Measurements from ENCODE around the gene SRSF10. TPM values are rescaled to one million over a fixed set of nuclear protein-coding genes. Genes with fewer than 3 reads are reported as not detected.
A peak's percentile ranks its signal among the peaks of the same experiment; 100 is the strongest.
"Not testable (repeated sequence)": the region's sequence is repeated elsewhere in the genome, so short reads cannot be mapped to it uniquely, and the experiment has no call there.

Gene SRSF10
- polyA plus RNA-seq, 4 donors: 190 to 234 (median 213) TPM

DNA sequence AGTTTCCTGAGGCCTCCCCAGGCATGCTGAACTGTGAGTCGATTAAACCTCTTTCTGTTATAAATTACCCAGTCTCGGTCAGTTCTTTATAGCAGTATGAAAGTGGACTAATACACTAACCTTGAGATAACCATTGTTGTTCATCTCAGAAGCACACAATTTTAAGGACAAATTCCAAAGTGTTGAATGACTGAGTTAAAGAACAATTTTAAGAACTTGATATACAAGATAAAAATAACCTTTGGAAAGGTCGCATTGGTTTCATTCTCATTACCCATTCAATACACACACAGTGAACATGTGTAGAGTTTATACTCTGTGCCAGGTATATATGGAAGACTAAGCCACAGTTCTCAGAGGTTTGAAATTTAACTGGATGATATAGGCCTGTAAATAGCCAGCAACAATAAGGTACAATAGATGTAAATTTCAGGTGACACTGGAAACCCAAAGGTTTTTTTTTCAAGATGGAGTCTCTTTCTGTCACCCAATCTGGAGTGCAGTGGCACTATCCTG, 19.1 kb upstream of the SRSF10 start:
- DNase-seq (ENCODE audit: low read depth in 4 of 4, low spot score in 3 of 4): no peak

GRCh38 chr1:23997812-23998211, 17.7 kb upstream of the SRSF10 start:
- no peak for DNase-seq (ENCODE audit: low read depth in 4 of 4, low spot score in 3 of 4)

- DNase-seq (ENCODE audit: low read depth in 4 of 4, low spot score in 3 of 4): no peak
These were observed 16.6 kb upstream of the SRSF10 start for GRCh38 chr1:23996700-23997229.

DNA sequence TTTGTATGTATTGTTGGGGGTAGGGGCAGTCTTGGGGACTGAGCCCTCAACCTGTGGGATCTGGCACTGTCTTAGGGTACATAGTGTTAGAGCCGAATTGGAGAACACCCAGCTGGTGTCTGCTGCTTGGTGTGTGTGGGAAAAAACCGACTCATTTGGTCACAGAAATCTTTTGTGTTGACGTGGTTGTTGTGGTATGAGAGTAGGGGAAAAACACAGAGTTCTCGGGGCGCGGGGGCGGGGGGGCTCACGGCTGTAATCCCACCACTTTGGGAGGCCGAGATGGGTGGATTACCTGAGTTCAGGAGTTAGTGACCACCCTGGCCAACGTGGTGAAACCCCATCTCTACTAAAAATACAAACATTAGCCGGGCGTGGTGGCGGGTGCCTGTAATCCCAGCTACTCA, 15.3 kb upstream of the SRSF10 start:
- no peak for DNase-seq (ENCODE audit: low read depth in 4 of 4, low spot score in 3 of 4)

- DNase-seq (ENCODE audit: low read depth in 4 of 4, low spot score in 3 of 4): not testable (repeated sequence)
These were observed 11.9 kb upstream of the SRSF10 start for GRCh38 chr1:23992011-23992410.

DNA sequence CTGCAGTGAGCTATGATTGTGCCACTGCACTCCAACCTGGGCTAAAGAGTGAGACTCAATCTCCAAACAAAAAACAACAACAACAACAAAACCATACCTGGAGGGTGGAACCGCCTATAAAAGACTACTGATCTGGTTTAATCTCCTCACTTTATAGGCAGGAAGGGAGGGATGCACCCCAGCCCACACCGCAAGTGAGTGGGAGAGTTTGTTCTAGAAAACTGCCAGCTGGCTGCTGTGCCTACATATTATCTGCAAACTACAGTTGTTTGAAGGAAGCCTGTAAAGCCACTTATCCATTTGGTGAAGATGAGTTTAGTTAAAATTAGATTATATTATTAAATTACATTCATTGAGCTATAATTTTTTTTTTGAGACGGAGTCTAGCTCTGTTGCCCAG, 9.1 kb upstream of the SRSF10 start:
- no peak for DNase-seq (ENCODE audit: low read depth in 4 of 4, low spot score in 3 of 4)

DNA sequence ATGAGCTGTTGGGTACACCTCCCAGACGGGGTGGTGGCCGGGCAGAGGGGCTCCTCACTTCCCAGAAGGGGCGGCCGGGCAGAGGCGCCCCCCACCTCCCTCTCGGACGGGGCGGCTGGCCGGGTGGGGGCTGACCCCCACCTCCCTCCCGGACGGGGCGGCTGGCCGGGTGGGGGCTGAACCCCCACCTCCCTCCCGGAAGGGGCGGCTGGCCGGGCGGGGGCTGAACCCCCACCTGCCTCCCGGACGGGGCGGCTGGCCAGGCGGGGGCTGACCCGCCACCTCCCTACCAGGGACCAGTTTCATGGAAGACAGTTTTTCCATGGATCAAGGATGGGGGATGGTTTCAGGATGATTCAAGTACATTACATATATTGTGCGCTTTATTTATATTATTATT, 6.9 kb upstream of the SRSF10 start:
- not testable (repeated sequence) for DNase-seq (ENCODE audit: low read depth in 4 of 4, low spot score in 3 of 4)

- peak in 1 of 4 donors; percentile 63 for DNase-seq (ENCODE audit: low read depth in 4 of 4, low spot score in 3 of 4)
These were observed 4.5 kb upstream of the SRSF10 start for GRCh38 chr1:23984417-23985186.

DNA sequence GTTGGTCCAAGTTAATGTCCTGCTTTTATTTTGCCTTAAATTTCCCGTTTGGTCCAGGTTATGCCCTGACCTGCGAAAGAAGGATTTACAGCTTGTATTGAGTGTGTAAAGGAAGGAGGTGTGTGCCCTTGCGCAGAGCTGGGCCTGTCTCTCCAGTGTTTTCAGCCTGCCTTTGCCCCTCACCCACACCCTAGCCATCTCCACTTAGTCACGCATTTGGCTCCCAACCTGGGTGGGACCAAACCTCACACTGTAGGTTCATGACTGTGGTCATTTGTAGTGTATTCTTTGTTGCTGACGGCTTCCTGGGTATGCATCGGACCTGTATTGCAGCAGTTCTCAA, 572 bp upstream of the SRSF10 start:
- no peak for DNase-seq (ENCODE audit: low read depth in 4 of 4, low spot score in 3 of 4)

GRCh38 chr1:23979387-23979880, 693 bp downstream of the SRSF10 start:
- DNase-seq (ENCODE audit: low read depth in 4 of 4, low spot score in 3 of 4): no peak

DNA sequence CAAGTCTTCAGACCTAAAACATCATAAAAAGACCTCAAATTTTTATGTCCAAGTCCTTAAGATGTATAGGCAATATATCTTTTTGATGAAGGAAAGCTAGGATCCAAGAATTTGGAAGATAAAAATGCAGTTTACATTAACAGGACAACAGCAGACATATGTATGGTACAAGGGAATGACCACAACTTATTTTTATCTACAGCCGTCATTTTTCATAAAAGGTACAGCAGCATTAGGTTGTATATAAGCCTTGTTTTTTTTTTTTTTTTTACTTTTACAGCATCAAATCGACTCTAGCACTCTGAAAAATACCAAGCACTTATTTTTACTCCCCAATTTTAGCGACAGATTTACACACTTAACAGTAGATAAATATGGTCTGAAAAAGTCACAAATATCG, 1.3 kb downstream of the SRSF10 start:
- no peak for DNase-seq (ENCODE audit: low read depth in 4 of 4, low spot score in 3 of 4)

GRCh38 chr1:23977854-23978191, 2.3 kb downstream of the SRSF10 start:
- DNase-seq (ENCODE audit: low read depth in 4 of 4, low spot score in 3 of 4): no peak

DNA sequence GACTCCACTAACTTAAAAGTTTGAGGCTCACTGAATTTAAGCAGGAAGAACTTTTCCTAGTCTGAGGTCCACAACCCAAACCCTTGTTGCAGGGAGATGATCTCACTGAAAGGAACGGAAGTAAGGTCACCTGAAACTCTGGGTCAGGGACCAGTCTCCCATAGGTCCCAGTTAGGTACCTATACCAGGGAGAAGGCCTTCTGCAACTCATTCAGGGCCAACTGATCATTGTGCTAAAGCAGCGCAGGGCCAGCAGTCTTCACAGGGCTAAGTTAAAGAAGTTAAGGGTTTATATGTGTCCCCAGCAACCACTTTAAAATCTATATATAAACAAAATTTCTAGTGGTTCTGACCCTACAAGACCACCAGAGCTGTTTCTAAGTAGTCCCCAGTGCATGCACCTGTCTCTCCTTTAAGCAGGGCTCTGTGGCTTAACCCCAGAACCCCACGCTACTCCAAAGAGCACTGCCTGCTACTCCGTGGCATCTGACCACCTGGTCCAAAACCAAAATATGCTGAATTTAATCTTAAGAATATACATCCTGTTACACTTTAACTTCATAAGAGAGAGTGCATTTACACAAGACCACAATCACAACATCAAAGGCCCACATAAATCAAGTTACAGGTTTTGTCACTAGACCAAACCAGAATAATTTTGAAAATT, 2.8 kb downstream of the SRSF10 start:
- DNase-seq (ENCODE audit: low read depth in 4 of 4, low spot score in 3 of 4): no peak

DNA sequence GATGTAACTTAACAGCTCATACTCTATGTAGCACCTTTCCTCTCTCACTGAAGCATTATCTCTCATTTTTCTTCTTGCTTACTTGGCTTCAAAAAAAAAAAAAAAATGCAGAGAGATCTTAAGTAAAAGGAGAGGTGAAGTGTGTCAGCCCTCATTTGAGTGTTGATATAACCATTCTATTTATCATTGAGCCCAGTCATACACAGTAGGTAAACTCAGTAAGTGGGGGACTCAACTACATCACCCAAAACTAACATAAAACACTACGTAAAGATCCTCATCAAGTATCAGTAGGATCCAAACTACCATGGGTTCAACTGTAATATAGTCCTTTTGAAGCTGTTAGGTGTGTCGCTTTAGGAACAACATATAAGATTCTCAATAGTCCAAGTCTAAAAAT, 12.3 kb downstream of the SRSF10 start:
- no peak for DNase-seq (ENCODE audit: low read depth in 4 of 4, low spot score in 3 of 4)

DNA sequence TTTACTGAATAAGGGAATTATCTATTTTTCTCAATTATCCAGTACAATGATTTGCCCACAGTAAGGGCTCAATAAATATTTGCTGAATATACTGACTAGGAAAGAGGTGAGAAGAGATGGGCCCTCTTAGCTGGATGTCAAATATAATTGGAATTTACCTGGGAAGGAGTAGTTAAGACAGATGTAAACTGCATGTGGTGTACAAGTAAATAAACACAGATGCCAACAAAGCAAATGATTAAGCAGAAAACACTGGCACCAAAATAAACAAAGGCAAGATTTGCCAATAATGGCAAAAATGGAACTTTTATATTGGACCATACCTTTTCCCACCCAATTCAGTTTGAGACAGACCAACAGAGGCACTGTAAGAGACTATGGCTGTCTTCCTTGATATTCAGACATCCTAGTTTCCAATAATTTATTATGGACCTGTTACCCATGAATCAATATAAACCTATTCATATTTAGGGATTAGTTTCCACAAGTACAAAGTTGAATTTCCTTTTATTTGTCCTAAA, 13.1 kb downstream of the SRSF10 start:
- no peak for DNase-seq (ENCODE audit: low read depth in 4 of 4, low spot score in 3 of 4)

DNA sequence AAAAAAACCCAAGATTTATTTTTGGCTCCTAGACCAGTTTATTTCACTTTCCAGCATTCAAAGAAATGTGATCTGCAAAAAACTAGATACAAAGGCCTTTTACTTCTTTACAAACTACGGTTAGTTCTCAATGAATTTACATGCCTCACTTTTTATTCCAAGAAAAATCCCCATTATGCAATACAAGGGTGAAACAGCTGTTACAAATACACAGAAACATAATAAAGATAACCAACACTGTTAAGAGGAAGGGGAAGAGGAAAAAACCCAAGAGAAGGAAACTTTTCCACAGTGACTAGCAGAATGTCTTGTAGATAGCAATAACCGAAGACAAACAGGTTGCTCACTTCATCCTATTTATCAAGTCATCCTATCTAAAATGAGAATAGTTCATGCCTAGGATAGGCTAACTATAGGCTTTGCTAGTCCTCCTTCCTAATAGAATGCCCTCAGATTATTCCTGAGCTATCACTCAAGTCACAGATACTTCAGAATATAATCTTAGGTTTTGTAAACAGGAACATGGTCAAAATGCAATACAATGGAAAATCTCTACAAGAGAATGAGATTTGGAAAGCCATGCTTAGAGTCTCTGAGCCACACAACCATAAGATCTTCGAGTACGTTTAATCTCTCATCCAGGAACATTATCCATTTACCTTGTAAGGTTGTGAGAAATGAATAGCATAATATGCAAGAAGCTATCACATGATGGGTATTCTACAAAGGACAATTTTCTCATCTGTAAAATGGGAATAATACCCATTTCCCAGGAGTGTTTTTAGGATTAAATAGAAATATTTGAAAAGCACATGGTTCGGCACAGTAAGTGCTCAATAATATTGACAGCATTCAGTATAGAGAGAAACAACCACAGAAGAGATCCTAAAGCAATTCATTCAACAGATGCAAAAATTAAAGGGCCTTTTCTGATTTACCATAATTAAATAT, 15.1 kb downstream of the SRSF10 start:
- no peak for DNase-seq (ENCODE audit: low read depth in 4 of 4, low spot score in 3 of 4)

DNA sequence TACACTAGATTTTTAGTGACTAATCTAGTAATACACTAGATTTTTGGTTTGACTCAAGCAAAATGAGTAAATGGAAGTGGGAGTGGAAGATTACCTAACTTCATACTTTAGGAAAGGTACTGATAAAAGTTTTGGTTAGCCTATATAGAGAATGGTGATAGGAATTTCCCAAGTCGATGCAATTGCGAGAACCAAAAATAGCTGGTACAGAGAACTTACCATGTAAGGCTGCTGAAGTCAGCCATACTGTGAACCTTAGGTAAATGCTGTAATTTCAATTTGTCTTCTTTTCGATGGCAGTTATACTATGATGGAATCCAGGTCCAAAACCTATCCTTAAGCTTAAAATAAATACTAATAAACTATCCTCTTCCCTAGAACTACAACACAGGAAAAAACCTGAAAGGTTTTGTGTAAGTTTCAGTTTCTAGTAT, 15.9 kb downstream of the SRSF10 start:
- no peak for DNase-seq (ENCODE audit: low read depth in 4 of 4, low spot score in 3 of 4)

DNA sequence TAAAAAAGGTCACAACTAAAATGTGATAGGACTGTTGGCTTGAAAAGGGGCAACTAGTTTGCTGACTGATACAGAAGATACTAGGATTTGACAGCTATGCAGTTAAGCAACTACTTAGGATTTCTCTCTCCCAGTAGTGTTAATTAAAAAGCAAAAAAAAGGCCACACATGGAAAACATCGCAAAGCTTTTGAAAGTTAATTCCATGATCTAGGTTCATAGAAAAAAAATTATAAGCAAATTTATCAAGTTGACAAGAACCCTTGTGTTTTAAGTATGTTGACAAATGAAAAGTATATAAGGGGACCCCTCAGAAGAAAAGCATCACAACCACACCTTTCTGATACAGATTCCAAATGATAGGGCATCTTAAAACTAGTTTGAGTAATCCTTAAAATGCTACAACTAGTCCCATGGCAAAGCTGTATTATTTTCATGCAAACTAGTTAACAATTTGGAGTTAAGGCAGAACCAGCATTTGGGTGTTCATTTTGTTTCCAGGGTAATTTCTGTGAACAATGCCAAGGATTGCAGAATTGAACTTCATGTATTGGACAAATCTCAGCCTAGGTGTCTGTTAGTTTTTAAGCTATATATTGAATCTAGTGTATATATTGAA, 16.4 kb downstream of the SRSF10 start:
- DNase-seq (ENCODE audit: low read depth in 4 of 4, low spot score in 3 of 4): no peak

DNA sequence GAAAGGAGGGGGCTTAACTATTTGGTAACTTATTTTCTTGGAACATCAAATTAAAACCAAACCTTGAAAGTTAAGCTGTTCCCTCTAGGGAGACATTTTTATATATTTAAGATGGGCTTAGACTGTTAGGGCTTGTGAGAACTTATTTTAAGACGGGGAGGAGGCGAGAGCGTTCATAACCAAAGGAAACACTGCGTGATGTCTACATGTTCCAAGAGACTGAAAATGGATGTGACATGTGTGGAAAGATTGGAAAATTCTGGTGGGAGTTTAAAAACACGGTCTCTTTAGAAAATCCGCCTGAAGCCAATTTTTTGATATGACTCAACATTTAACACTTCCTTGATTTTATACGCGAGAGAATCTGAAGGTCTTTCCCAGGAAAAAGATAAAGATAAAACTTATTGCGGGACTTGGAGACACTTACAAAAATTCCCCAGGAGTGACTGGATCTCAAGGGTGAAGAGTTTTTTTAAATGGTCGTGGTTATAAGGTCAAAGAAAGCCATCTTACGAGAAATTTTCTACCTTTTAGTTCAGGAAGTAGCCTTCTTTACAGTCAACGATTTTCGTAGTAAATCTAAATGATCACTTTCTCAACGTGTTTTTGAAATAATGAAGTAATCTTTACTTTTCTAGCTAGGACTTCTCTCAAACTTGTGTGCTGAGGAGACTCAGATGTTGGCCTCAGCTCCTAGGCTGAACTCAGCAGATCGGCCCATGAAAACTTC, 19.7 kb downstream of the SRSF10 start:
- DNase-seq (ENCODE audit: low read depth in 4 of 4, low spot score in 3 of 4): no peak
